ENCODE measurements around the gene LRTM2. TPM values are rescaled to one million over a fixed set of nuclear protein-coding genes. Genes with fewer than 3 reads are reported as not detected.
A peak's percentile ranks its signal among the peaks of the same experiment; 100 is the strongest.

LRTM2 gene
- total and polyA plus RNA-seq, 9 of the 15 experiments (the other 6 are each of a cell fraction or from before 2014, with no cell fraction given), result 0.09 TPM; not detected in 8

DNA sequence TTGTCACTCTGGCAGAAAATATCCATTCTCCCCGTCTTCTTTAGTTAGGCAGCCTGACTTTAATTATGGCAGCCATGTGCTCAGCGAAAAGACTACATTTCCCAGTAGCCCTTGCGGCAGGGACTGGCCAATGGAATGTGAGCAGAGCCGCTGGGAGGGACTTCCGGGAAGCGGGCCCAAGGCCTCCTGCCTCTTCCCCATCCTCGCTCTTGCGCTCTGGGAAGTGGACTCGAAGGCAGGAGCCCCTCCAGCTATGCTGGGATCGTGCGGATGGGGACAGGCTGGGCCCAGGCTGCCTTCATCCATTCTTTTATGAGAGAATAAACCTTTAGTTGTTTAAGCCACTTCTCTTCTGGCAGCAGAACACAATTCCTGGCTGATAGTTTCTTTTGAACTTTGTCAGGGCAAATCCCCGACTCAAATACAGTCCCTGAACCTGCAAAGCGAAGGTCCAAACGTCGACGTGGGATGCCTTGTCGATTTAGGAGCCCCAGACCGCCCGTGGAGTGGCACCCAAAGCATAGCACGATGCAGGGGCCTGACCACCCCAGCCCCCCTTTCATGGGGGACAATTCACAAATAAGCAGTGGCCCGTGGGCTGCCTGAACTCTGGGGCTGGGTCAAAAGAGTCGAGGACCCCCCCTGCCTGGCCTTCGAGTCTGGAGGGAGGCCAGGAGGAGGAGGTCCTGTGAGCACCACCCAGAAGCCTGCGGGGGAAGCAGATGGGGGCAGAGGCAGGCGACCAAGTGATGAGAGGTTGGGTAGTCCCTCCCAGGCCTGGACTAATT is 15.6 kb upstream of the LRTM2 start (continued):
- TF ChIP-seq, protein P1, sequence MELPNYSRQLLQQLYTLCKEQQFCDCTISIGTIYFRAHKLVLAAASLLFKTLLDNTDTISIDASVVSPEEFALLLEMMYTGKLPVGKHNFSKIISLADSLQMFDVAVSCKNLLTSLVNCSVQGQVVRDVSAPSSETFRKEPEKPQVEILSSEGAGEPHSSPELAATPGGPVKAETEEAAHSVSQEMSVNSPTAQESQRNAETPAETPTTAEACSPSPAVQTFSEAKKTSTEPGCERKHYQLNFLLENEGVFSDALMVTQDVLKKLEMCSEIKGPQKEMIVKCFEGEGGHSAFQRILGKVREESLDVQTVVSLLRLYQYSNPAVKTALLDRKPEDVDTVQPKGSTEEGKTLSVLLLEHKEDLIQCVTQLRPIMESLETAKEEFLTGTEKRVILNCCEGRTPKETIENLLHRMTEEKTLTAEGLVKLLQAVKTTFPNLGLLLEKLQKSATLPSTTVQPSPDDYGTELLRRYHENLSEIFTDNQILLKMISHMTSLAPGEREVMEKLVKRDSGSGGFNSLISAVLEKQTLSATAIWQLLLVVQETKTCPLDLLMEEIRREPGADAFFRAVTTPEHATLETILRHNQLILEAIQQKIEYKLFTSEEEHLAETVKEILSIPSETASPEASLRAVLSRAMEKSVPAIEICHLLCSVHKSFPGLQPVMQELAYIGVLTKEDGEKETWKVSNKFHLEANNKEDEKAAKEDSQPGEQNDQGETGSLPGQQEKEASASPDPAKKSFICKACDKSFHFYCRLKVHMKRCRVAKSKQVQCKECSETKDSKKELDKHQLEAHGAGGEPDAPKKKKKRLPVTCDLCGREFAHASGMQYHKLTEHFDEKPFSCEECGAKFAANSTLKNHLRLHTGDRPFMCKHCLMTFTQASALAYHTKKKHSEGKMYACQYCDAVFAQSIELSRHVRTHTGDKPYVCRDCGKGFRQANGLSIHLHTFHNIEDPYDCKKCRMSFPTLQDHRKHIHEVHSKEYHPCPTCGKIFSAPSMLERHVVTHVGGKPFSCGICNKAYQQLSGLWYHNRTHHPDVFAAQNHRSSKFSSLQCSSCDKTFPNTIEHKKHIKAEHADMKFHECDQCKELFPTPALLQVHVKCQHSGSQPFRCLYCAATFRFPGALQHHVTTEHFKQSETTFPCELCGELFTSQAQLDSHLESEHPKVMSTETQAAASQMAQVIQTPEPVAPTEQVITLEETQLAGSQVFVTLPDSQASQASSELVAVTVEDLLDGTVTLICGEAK (IDR thresholded peaks at IDR 0.05), result peak; percentile 90
- TF ChIP-seq, protein P1 (CRISPR knock-in tag; IDR thresholded peaks at IDR 0.05), result no peak
- TF ChIP-seq, protein P2, sequence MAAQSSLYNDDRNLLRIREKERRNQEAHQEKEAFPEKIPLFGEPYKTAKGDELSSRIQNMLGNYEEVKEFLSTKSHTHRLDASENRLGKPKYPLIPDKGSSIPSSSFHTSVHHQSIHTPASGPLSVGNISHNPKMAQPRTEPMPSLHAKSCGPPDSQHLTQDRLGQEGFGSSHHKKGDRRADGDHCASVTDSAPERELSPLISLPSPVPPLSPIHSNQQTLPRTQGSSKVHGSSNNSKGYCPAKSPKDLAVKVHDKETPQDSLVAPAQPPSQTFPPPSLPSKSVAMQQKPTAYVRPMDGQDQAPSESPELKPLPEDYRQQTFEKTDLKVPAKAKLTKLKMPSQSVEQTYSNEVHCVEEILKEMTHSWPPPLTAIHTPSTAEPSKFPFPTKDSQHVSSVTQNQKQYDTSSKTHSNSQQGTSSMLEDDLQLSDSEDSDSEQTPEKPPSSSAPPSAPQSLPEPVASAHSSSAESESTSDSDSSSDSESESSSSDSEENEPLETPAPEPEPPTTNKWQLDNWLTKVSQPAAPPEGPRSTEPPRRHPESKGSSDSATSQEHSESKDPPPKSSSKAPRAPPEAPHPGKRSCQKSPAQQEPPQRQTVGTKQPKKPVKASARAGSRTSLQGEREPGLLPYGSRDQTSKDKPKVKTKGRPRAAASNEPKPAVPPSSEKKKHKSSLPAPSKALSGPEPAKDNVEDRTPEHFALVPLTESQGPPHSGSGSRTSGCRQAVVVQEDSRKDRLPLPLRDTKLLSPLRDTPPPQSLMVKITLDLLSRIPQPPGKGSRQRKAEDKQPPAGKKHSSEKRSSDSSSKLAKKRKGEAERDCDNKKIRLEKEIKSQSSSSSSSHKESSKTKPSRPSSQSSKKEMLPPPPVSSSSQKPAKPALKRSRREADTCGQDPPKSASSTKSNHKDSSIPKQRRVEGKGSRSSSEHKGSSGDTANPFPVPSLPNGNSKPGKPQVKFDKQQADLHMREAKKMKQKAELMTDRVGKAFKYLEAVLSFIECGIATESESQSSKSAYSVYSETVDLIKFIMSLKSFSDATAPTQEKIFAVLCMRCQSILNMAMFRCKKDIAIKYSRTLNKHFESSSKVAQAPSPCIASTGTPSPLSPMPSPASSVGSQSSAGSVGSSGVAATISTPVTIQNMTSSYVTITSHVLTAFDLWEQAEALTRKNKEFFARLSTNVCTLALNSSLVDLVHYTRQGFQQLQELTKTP (IDR thresholded peaks at IDR 0.05; ENCODE audit: low read depth in 1 of 2, partially characterized antibody in 2 of 2), result peak in 1 of 2 experiments; percentile 69
- TF ChIP-seq, protein P3, sequence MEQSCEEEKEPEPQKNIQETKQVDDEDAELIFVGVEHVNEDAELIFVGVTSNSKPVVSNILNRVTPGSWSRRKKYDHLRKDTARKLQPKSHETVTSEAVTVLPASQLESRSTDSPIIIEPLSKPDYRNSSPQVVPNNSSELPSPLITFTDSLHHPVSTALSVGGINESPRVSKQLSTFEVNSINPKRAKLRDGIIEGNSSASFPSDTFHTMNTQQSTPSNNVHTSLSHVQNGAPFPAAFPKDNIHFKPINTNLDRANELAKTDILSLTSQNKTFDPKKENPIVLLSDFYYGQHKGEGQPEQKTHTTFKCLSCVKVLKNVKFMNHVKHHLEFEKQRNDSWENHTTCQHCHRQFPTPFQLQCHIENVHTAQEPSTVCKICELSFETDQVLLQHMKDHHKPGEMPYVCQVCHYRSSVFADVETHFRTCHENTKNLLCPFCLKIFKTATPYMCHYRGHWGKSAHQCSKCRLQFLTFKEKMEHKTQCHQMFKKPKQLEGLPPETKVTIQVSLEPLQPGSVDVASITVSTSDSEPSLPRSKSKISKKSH (CRISPR knock-in tag; IDR thresholded peaks at IDR 0.05), result no peak
- TF ChIP-seq STAG1 (CRISPR knock-in tag; IDR thresholded peaks at IDR 0.05; ENCODE audit: borderline replicate concordance), result no peak
- TF ChIP-seq RBM39 (optimal IDR thresholded peaks at IDR 0.05; ENCODE audit: low read depth, low read length), result no peak
- TF ChIP-seq GABPB1 (CRISPR knock-in tag; IDR thresholded peaks at IDR 0.05), result peak; percentile 94
- no peak for TF ChIP-seq KDM2B (CRISPR knock-in tag; IDR thresholded peaks at IDR 0.05)
- TF ChIP-seq RCOR1 (IDR thresholded peaks at IDR 0.05; ENCODE audit: borderline replicate concordance in 1 of 2, low read depth in 2 of 2, low read length in 2 of 2), result peak in 1 of 2 experiments; percentile 33; a peak in 1 of 4 replicates
- TF ChIP-seq, protein P4, sequence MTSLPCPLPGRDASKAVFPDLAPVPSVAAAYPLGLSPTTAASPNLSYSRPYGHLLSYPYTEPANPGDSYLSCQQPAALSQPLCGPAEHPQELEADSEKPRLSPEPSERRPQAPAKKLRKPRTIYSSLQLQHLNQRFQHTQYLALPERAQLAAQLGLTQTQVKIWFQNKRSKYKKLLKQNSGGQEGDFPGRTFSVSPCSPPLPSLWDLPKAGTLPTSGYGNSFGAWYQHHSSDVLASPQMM (CRISPR knock-in tag; IDR thresholded peaks at IDR 0.05), result no peak
- peak; percentile 89 for TF ChIP-seq ELF1 (tag; IDR thresholded peaks at IDR 0.05)

Measured in K562 (cell line).